KOPT-K1 (cell line): ENCODE results near the gene AMN1.
"Not testable (repeated sequence)": the region's sequence is repeated elsewhere in the genome, so short reads cannot be mapped to it uniquely, and the experiment has no call there.

Experiments
- H3K27ac ChIP-seq: fragments of 200-600 bp; sonication (generic); 2 replicates; pipeline ENCODE4 v1.5.1; 2016; ENCODE audit warnings: antibody characterized with exemption, mild to moderate bottlenecking, low read depth, low read length; ENCODE audit not compliant: poor library complexity, severe bottlenecking
- H3K36me3 ChIP-seq: fragments of 200-600 bp; sonication (generic); 2 replicates; pipeline ENCODE4 v1.5.1; 2017; ENCODE audit warnings: antibody characterized with exemption, mild to moderate bottlenecking, low read length, moderate library complexity; ENCODE audit not compliant: insufficient read depth
- H3K9me3 ChIP-seq: fragments of 200-600 bp; sonication (generic); 2 replicates; pipeline ENCODE4 v1.5.1; 2017; ENCODE audit warnings: antibody characterized with exemption, low read length, mild to moderate bottlenecking; ENCODE audit not compliant: insufficient read depth, poor library complexity, severe bottlenecking

The AMN1 gene

DNA sequence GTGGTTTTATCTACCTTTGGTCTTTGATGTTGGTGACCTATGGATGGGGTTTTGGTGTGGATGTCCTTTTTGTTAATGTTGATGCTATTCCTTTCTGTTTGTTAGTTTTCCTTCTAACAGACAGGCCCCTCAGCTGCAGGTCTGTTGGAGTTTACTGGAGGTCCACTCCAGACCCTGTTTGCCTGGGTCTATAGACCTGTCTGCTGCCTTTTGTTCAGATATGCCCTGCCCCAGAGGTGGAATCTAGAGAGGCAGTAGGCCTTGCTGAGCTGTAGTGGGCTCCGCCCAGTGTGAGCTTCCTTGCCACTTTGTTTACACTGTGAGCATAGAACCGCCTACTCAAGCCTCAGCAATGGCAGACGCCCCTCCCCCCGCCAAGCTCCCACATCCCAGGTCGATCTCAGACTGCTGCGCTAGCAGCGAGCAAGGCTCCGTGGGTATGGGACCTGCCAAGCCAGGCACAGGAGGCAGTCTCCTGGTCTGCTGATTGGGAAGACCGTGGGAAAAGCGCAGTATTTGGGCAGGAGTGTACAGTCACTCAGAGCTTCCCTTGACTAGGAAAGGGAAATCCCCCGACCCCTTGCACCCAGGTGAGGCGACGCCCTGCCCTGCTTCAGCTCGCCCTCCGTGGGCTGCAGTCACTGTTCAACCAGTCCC is 10.2 kb downstream of the AMN1 start:
- not testable (repeated sequence) for H3K27ac ChIP-seq
- H3K36me3 ChIP-seq = peaks cover 27% of the 10 kb centered on the region; the same call in 1 of the 2 replicates
- peaks cover 53% of the 10 kb centered on the region for H3K9me3 ChIP-seq

DNA sequence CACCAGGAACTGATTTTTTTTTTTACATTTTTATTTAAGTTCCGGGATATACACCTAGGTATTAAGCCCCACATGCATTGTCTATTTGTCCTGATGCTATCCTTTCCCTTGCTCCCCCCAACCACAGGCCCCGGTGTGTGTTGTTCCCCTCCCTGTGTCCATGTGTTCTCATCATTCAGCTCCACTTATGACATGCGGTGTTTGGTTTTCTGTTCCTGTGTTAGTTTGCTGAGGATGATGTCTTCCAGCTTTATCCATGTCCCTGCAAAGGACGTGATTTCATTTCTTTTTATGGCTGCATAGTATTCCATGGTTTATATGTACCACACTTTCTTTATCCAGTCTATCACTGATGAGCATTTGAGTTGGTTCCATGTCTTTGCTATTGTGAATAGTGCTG is 11.8 kb downstream of the AMN1 start:
- peaks cover 30% of the 10 kb centered on the region; the same call in 1 of the 2 replicates for H3K36me3 ChIP-seq

DNA sequence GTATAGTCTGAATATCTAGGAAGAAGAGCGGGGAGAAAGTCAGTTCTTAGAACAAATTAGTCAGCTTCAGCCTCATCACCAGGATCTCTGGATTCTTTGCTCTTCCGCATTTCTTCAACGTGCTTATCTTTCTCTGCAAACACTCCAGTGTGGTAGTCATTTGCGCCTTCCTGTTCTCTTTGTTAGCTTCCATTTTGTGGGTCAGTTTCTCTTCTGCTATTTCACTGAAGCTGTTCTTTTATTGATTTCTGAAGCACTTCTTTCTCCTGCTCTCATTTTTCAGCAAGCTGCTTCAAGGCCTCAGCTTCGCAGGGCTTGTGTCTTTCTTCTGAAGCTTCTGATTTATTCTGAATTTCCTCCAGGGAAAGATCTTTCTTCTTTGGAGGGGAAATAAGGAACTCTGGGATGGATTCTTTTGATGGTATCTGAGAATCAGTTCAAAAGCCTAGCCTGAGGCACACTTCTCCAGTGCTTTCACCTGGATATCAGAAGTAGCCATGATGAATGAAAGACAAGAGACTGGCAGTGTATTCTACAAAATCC is 13.5 kb downstream of the AMN1 start:
- Histone ChIP-seq H3K27ac (no peak overlapping the region), H3K9me3 (peaks cover 46% of the 10 kb centered on the region), H3K36me3 (peaks cover 29% of the 10 kb centered on the region; the same call in 1 of the 2 replicates)

More for the DNA sequence above, 11.8 kb downstream of the AMN1 start:
- peaks cover 55% of the 10 kb centered on the region for H3K9me3 ChIP-seq
- not testable (repeated sequence) for H3K27ac ChIP-seq

DNA sequence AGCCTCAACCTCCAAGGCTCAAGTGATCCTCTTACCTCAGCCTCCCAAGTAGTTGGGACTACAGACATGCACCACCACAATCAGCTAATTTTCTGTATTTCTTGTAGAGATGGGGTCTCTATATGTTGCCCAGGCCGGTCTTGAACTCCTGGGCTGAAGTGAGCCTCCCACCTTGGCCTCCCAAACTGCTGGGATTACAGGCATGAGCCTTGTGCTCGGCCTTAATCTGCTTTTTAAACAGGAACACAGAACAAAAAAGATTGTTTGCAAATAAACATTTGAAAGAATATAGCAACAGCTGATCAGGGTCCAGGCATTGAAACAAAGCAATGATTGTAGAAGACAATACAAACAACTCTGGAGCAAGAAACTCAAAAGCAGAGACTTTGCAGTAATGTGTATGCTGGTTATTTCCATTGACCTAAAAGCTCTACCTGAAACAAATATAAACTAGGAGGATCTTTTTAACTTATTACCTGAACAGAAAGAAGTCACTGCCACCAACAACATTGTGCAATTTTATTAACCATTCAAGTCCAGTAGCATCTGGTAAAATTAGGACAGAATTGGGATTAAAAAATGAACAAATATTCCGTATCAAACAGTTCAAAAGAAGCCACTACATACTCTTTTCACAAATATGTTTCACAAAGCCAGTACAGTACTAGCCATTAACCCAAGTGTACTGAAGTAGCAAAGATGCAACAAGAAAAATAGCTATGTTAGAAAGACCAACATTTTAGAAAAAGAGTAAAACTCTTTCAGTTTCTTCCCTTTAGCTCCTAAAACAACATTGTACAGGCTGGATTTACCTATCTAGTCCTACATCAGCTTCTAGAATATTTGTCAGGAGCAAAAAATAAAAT is 14.2 kb downstream of the AMN1 start:
- peaks cover 41% of the 10 kb centered on the region for H3K9me3 ChIP-seq
- H3K36me3 ChIP-seq = peaks cover 22% of the 10 kb centered on the region; the same call in 1 of the 2 replicates
- no peak overlapping the region for H3K27ac ChIP-seq

DNA sequence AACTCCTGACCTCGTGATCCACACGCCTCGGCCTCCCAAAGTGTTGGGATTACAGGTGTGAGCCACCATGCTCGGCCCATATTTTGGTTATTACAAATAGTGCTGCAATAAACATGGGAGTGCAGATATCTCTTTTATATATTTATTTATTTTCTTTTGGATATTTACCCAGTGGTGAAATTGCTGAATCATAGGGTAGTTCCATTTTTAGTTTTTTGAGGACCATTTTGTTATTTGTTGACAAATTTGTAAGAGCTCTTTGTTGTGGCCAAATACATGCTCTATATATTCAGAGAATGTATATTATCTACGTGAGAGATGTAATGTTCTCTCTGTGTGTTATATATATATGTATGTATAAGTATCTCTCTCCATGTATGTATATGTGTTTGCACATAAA is 15.9 kb downstream of the AMN1 start:
- peaks cover 20% of the 10 kb centered on the region for H3K36me3 ChIP-seq
- H3K27ac ChIP-seq = no peak overlapping the region
- peaks cover 41% of the 10 kb centered on the region for H3K9me3 ChIP-seq

DNA sequence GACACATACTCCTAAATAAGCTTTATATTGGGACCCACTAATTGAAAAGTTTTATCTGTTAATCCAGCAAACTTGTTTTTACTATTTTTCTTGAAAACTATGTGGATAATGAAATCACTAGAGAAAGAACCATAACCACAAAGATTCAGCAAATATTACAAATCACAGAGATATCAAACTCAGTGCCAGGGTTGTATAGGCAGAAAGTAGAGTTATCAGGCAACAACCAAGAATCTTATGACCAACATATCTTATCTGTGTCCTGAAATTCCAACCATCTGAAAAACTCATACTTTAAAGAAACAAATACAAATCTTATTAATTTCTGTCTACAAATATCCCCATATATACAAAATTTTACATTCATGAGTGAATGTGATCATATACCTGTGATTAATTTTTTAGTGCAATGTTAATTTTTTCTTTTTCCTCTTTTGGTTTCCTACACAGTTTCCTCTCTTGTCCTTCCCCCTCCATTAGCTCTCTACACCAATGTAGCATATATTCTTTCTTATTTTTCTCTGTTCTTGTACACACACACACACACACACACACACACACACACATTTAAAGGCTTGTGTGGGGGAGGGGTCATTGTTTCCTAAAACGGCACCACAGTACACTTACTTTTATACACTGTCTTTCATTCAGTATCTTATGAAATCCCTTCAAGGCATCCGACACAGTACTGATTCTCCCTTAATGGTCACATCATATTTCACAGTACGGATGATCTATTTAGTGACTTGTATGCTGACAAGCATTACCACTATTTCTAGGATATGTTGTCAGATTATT is 18.6 kb downstream of the AMN1 start:
- Histone ChIP-seq H3K27ac (no peak overlapping the region), H3K9me3 (peaks cover 44% of the 10 kb centered on the region), H3K36me3 (peaks cover 25% of the 10 kb centered on the region)

DNA sequence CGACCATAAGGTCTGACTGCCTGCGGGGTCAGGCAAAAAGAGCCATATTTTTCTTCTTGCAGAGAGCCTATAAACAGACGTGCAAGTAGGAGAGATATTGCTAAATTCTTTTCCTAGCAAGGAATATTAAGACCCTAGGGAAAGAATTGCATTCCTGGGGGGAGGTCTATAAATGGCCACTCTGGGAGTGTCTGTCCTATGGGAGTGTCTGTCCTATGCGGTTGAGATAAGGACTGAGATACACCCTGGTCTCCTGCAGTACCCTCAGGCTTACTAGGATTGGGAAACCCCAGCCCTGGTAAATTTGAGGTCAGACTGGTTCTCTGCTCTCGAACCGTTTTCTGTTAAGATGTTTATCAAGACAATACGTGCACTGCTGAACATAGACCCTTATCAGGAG is 20.7 kb downstream of the AMN1 start:
- not testable (repeated sequence) for H3K27ac ChIP-seq
- peaks cover 22% of the 10 kb centered on the region for H3K36me3 ChIP-seq
- H3K9me3 ChIP-seq = peaks cover 39% of the 10 kb centered on the region

DNA sequence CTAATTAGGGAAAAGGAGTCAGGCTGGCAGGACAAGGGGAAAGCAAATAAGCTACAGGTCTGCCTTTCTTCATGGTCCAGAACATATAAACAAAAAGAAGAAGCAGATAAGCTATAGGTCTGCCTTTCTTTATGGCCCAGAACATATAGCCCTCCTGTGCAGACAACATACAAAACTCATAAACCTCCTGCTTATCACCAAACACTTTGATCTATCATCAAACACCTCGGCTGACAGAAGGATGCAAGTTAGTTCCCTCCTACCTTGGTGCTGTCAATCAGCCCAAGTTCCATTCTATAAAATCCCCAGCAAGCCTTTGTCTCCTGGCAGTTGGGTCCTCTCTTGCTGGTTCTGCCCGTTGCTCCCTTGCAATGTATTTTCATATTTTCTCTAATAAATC is 23.2 kb downstream of the AMN1 start:
- Histone ChIP-seq H3K27ac (no peak overlapping the region), H3K9me3 (peaks cover 34% of the 10 kb centered on the region), H3K36me3 (peaks cover 22% of the 10 kb centered on the region)

DNA sequence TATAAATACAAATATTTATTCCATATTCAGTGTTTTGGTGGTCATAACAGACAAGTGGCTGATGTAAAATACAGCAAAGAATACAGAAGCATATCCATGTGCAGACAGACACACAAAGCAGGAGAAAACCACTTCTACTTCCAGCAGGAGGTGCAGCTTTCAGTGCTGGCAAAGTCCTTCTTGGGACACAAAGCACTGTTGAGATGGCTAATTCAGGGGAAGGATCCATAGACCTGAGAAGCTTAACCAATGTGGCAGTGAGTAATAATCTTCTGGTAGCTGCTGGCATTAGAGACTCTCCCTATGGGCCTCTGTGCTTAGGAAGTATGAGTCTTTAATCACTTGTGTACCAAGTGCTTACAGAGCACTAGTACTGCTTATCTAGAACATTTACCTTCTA is 26.8 kb downstream of the AMN1 start:
- Histone ChIP-seq H3K27ac (no peak overlapping the region), H3K36me3 (peaks cover 30% of the 10 kb centered on the region), H3K9me3 (peaks cover 6% of the 10 kb centered on the region)

DNA sequence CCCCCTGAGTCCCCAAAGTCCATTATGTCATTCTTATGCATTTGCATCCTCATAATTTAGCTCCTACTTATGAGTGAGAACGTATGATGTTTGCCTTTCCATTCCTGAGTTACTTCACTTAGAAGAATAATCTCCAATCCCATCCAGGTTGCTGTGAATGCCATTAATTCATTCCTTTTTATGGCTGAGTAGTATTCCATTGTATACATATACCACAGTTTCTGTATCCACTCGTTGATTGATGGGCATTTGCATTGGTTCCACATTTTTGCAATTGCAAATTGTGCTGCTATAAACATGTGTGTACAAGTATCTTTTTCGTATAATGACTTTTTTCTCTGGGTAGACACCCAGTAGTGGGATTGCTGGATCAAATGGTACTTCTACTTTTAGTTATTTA is 38.9 kb downstream of the AMN1 start:
- peaks cover 41% of the 10 kb centered on the region for H3K36me3 ChIP-seq

DNA sequence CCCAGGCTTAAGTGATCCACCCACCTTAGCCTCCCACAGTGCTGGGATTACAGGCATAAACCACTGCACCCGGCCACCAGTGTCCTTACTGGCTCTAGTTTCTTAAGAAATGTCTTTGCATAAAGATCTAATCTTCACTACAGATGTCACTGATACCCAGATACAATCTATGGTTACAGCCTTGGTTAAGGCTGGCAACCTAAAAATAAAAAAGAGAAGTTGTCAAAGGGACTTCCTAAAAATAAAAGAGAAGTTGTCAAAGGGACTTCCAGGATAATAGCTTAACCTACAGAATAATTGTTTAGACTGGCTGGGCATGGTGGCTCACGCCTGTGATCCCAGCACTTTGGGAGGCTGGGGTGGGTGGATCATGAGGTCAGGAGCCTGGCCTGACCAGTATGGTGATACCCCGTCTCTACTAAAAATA is 41.7 kb downstream of the AMN1 start:
- Histone ChIP-seq H3K36me3 (peaks cover 47% of the 10 kb centered on the region), H3K9me3 (peaks cover 39% of the 10 kb centered on the region), H3K27ac (no peak overlapping the region)

More for the DNA sequence above, 38.9 kb downstream of the AMN1 start:
- peaks cover 12% of the 10 kb centered on the region for H3K9me3 ChIP-seq
- H3K27ac ChIP-seq = not testable (repeated sequence)

DNA sequence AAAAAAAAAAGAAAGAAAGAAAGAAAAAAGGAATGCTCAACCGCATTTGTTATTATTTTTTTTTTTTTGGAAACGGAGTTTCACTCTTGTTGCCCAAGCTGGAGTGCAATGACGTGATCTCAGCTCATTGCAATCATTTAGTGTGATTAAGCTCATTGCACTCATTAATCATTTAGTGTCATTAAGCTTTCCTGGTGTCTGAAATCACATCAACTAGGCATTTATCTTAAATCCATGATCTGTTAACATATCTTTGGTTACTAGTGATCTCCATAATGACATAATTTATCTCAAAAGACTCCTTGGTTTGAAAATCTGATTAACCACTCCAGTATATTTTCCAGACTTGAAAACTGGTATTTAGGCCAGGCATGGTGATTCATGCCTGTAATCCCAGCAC is 43.0 kb downstream of the AMN1 start:
- peaks cover 47% of the 10 kb centered on the region for H3K36me3 ChIP-seq
- peaks cover 39% of the 10 kb centered on the region for H3K9me3 ChIP-seq

DNA sequence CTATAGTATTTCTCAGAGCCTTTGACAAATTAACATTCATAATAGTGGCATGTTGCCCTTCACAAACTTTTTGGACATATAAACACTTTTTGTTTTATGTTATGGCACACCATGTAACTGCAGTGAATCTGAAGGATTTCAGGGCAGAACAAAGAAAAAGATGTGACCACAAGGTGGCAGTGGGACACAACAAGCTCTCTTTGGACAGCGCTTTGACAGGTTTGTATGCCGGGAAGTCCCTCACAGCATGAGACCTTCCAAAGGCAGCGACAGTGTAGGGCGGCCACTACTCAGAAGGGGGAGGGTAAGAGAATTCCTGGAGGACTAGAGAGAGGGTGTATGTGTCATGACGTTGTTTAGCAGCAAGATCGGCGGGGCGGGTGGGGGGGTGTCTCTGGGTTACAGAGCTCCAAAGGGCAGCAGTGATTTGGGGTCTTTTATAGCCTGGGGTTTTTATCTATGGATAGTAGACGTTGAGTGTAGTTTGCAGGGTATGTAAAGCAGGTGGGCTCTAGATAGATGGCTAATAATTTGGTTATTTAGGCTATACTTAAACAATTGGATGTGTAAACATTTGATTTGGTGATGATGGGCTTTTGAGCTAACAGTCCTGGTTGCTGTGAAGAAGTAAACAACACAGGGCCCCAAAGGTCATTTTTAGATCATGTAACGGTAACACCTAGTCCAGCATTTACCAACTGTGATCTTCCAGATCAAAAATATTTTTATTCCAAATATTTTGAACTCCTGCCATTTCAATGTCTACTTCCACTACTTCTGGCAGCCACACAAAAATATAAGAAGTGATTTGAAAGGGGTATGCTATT is 46.5 kb downstream of the AMN1 start:
- Histone ChIP-seq H3K36me3 (peaks cover 37% of the 10 kb centered on the region), H3K9me3 (peaks cover 38% of the 10 kb centered on the region), H3K27ac (no peak overlapping the region)

More for the DNA sequence above, 43.0 kb downstream of the AMN1 start:
- no peak overlapping the region for H3K27ac ChIP-seq

DNA sequence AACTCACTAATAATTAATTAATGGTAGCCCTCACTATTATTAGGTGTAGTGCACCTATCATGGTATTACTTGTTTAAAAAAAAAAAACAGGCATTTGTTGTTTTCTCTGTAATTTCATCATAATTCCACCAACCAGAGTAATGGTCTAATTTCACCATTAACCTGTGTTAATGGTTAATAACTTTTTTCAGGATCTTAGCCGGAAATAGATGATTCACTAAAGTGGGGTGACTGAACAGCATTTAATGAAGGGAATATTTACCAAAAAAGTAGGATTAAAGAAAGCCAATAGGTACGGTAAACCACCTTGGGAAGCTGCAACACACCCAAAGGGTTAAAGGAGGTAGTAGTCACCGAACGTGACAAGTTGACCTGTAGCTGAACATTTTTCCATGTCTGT is 56.3 kb downstream of the AMN1 start:
- no peak overlapping the region for H3K27ac ChIP-seq
- peaks cover 20% of the 10 kb centered on the region for H3K9me3 ChIP-seq
- peaks cover 15% of the 10 kb centered on the region; the same call in 1 of the 2 replicates for H3K36me3 ChIP-seq
